Neural cell (in vitro differentiated cells): Measurements from ENCODE around the gene XRRA1.

Experiments used
- CTCF ChIP-seq: fragments of 450-650 bp; IDR thresholded peaks from 2 replicates; pipeline ENCODE4 v1.5.1; 2014; ENCODE audit warnings: antibody characterized with exemption, mild to moderate bottlenecking, moderate library complexity; ENCODE audit not compliant: poor library complexity, severe bottlenecking
- EP300 ChIP-seq: fragments of 450-650 bp; conservative IDR thresholded peaks from 2 replicates; pipeline ENCODE4 v1.6.1; 2014; ENCODE audit warnings: antibody characterized with exemption, mild to moderate bottlenecking, moderate library complexity; ENCODE audit not compliant: poor library complexity, severe bottlenecking
- EZH2 ChIP-seq: fragments of 200-600, 300-800 bp; shearing (Covaris generic), sonication (generic); IDR thresholded peaks from 2 replicates; pipeline ENCODE4 v1.6.1; 2014; ENCODE audit warnings: antibody characterized with exemption, low read length, borderline replicate concordance, mild to moderate bottlenecking; ENCODE audit not compliant: insufficient read depth, poor library complexity, severe bottlenecking
- MXI1 ChIP-seq: fragments of 450-650 bp; conservative IDR thresholded peaks from 2 replicates; pipeline ENCODE4 v1.6.1; 2014; ENCODE audit warnings: antibody characterized with exemption, mild to moderate bottlenecking; ENCODE audit not compliant: poor library complexity, severe bottlenecking
- POLR2AphosphoS5 ChIP-seq: IDR thresholded peaks from 2 replicates; pipeline ENCODE4 v1.6.1; 2012
- SMC3 ChIP-seq: fragments of 450-650 bp; conservative IDR thresholded peaks from 2 replicates; pipeline ENCODE4 v1.6.1; 2014; ENCODE audit warnings: antibody characterized with exemption, mild to moderate bottlenecking, moderate library complexity; ENCODE audit not compliant: poor library complexity

- TF ChIP-seq CTCF: no peak
- no peak for TF ChIP-seq EZH2
- no peak for TF ChIP-seq EP300
- no peak for TF ChIP-seq SMC3
- no peak for TF ChIP-seq MXI1
- no peak for TF ChIP-seq POLR2AphosphoS5
These were observed 108.9 kb downstream of the XRRA1 start for GRCh38 chr11:74839971-74840370.
